NCI-H345 treated with DMSO at 0.1 percent for 48 hours (cell line): ENCODE measurements around the gene KCNC2.
"Not testable (repeated sequence)": the region's sequence is repeated elsewhere in the genome, so short reads cannot be mapped to it uniquely, and the experiment has no call there.

ENCODE experiments used
- DNase-seq: peaks from one replicate; lab custom pipeline; 2025; ENCODE audit not compliant: unreplicated experiment; lab: John Stamatoyannopoulos, UW

Gene KCNC2

DNA sequence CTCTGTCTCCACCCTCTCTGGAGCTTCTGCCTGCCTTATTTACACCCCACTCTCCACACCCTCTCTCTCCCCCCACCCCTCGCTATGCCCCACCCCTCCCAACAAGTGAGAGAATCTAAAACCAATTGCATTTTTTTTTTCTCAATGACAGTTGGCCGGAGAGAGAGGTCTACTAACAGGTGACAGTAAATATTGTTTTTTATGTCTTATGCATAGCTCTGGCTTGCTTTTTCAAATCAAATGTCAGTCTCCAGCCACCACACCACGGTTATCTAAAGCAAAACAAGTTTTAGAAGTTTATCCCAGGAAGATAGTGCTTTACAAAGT, at the start of gene KCNC2:
TSS of gene KCNC2 (minus strand) at position 28 of the 327 bp plus-strand sequence.
- DNase-seq, result no peak

DNA sequence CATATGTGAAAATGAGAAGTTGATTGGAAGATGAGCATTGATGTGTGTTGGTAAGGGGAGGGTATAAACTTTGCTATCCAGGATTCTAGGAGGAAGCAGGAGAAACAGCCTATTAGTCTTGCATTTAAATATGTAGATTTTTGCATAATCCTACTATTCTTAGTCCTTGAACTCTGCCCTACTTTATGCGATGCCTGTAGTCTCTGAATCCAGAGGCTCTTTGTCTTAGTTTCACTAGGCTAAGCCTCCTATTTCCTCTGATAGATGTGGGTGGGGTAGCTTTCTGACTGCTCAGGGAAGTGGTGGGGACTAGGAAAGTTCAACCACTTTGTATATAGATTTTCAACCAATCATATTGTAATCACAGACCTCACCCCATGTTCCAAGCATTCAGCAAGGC, 49.5 kb upstream of the KCNC2 start:
- no peak for DNase-seq

DNA sequence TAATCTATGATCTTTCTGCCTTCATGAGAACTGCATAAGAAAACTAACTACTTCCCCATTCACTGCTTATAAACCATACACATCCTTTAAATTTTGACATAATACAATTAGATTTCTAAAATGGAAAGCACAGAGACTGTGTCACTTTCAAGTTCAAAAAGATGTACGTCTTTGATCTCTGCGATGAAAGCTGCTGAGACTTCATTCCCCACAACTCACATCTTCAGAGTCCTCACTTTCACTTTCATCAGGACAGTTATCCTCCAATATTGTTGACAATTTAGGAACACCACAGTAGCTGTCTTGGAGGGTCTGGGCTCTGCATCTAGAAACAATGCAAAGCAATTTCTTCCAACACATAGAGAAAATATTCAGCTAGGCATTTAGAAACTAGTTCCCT, 47.9 kb upstream of the KCNC2 start:
- DNase-seq, result no peak

DNA sequence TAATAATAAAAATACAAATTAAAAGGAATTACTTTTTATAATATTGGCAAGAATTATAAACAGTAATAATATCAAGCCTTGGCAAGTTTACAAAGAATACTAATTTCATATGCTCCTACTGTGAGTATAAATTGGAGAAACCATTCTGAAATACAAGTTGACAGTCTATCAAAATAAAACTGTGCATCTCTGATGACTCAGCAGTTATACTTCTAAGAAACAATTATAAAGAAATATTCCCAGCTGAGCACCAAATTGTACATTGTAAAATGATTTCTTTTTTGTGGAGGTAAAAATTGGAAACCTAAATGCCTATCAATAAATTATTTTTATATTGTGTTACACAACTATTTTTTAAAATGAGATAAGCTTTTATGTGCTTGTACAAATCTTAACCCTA, 35.5 kb upstream of the KCNC2 start:
- DNase-seq, result no peak

DNA sequence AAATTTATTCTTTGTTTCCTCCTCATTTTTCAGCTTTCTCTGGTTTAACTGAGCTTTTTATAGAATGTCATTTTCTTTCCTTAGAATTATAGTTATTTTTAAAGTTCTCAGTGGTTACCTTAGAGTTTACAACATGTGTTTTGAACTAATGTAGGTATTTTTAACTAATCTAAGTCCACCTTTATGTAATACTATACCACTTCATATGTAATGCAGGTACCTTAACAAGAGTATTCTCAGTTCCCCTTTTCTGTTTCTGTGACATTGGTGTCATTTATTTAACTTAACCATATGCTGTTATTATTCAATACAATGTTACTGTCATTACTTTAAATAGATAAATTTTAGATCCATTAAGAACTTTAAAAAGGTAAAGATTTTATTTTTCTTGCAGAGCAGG, 30.3 kb upstream of the KCNC2 start:
- DNase-seq, result no peak

DNA sequence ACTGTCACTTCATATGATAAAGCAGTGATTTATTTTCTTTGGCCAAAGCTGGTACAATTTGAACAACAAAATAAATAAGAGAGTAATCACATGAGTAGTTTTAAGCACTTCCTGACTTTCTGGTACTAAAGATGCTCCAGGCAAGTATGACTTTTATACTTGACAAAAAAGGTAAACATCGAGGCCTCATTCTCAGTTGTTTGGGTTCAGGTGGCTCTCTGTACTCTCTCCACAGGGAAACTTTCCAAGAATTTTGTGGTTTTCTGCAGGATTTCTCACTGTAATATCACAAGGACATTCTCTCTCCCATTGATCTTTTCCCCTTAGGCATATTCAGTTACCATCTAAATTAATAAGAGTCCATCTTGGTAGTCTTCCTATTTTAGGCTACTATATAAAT, 26.6 kb upstream of the KCNC2 start:
- no peak for DNase-seq

DNA sequence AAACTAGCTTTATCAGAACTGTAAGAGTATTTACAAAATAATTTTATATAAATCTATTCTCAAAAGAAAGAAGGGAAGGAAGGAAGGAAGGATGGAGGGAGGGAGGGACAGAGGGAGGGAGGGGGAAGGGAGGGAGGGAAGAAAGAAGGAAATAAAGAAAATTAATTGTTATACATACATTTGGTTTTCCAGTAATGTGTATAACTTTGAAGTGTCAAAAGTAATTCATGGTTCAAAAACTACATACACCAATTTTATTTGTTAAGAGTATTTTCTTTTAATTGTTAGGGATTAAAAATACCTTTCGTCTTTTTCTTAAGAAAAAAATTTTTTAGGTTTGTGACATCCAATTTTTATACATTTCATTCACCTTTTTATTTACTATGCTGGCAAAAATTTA, 17.5 kb upstream of the KCNC2 start:
- no peak for DNase-seq

DNA sequence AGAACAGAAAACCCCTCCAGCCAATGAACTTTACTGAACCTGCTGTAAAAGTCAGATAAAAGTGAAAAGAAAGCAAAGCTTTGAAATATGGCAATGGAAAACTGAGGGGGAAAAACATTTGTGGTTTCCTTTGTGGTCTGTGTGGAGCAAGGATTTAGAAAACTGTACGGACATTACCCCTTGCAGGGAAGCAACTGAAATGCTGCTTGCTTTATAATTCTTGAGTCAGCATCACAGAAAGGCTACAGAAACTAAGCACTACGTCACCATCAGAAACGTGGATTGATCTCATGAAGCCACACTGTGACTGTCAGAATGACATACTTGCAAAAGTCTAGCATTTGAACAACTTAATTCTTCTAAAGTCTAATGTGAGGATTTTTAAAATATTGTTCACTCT, 2.4 kb upstream of the KCNC2 start:
- DNase-seq, result no peak

DNA sequence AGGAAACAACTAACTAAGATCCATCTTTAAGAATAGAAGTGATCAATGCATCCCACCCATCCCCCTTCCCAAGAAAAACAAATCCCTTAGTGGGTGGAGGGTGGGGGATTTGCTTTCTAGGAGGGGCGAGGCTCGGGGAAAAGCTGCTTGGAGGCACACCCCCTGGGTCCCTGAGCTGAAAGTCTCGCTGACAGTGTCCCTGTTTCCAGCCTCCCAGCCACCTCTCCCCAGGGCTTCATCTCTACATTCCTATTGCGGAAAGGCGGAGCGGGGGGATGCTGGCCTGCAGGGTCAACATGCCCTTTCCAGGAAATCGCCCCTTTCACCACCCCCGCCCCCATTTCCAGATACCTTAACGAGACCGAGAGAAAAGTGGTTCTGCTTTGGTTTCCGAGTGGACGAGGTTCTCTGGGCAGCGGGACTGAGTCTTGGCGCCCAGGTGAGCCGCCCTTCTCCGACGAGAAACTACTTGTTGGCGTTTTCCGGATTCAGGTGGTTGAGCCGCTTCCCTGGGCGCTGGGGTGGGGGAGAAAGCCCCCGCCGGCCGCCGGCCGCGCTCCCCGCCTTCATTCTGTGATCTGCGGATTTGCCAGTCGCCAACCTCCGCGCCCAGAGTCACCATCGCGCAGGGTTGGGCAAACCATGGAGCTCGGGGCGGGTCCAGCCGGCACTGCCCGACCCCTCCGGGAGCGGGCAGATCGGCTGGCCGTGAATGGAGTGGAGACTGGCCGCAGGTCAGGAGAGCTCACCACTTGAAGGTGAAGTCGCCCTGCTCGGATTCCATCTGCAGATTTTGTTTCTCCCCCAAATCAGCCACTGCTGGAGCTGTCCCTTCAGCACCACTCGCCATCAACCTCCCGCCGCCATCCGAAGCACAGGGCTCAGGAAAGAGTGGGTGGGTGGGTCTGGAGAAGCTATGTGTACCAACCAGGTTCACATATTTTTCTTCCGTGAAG, 505 bp downstream of the KCNC2 start:
- DNase-seq, result peak; percentile 53

DNA sequence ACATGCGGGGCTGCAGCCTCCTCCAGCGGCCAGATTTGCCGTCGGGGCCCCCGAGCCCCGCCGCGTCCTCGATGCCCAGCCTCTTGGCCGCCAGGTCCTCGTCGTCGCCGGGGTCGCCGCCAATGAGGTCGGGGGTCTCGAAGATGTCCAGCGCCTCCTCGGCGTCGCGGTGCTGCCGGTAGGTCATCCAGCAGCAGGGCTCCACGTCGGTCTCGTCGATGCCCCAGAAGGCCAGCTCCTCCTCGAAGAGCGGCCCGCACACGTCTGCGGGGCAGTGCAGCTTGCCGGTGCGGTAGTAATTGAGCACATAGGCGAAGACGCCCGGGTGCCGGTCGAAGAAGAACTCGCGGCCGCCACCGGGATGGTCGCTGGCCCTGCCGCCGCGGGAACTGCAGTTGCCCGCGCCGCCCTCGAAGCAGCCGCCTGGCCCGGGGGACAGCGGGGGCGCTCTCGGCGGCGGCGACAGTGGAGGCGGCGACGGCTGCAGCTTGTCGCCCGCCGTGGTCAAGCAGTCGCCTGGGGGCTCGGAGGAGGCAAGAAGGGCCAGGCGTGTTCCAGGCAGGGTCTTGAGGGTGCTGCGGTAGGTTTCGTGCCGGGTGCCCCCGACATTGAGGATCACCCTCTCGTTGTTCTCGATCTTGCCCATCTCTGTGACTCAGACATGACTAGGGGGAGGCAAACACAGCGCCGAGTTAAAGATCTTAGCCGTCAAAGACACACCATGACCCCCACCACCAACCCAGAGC, 2.1 kb downstream of the KCNC2 start:
- DNase-seq, result no peak

DNA sequence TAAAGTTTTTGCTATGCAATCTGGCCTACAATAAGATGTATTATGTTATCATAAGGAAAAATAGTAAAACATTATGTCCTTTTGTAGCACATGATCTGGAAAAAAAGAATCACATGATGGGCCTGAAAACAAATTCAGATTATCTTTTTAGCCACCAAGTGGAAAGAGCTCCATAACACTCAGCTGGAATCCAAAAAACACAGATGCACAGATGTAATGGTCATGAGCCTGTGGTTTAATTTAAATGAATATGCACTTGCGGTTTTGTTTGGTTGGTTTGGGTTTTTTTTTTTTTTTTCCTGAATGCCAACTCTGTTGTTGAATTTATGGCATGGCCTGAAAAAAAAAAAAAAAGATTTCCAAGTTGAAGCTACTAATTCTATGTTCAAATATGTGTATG, 4.1 kb downstream of the KCNC2 start:
- DNase-seq, result no peak

DNA sequence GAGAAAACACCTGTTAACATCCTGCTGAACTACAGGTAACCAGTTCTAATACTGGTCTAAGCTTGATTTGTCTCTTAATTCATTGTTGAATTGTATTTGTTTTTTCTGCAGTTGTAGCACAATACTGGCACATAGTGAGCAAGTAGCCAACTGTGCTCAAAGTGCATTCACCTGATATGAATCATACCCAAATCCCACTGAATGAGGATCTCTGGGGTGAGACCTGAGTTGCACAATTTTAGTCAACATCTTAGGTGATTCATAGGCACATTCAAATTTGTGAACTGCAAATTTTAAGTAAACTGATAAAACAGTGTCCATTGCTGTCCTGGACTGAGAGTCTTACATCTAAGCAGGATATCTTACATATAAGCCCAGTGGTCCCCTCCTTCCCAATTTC, 12.8 kb downstream of the KCNC2 start:
- no peak for DNase-seq

DNA sequence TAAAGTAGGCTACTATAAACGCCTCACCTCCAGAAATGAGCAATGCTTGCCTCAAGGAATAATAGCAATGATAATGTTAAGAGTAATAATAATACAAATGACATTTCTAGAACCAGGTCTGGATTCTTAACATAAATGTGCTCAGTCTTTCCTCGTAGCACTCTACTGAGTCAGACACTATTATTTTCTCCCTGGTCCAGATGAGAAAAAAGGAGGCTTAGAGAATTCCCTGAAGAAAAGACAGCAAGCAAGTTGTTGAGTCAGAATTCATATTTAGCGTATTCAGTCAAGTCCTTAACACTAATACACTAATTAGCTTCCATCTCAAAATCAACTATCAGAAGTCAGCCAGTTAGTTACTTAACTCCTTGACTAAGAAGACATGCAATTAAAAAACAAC, 13.2 kb downstream of the KCNC2 start:
- no peak for DNase-seq

DNA sequence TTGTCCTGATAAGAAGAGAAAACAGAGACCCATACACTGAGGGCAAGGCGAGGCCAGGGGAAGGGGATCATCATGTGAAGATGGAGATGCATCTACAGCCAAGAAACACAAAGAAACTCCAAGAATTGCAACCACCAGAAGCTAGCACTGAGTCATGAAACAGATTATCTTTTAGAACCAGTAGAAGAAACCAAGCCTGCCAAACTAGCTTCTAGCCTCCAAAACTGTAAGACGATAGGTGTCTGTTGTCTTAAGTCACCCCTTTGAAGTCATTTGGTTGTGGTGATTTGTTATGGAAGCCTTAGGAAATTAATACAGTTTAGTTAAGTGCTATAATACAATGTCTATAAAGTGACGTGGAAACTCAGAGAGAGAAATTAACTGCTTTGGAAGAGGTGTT, 15.4 kb downstream of the KCNC2 start:
- DNase-seq, result no peak

DNA sequence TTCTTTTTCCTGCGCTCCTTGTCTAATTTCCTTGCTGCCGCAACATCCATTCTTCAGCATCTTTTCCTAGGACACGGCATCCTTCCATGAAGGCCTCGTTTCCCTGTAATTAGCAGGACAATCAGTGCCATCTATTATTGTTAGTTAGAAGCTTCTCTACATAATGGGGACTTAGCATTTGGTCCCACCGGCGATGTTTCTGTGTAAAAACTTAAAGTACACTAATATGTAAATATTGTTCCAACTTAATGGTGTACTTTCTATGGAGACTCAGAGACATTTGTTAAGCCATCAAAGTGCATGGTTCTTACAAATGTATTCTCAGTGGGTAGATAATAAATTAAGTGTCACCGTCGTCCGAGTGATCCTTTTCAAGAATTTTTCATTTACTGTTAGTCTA, 17.4 kb downstream of the KCNC2 start:
- no peak for DNase-seq

DNA sequence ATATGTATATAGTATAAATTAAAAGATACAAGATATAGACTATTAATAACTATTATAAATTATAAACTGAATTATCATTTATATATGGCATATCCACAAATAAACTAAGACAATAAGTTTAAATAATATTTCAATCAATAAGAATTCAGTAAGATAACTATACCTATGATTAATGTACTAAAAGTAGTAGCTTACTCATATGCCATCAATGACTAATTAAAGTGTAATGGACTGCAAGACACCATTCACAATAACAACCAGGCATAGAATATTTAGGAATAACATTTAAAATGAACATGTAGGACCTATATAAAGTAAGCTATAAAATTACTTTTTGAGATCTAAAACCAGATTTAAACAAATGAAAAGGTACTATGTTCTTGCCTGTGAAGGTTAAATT, 18.8 kb downstream of the KCNC2 start:
- no peak for DNase-seq

DNA sequence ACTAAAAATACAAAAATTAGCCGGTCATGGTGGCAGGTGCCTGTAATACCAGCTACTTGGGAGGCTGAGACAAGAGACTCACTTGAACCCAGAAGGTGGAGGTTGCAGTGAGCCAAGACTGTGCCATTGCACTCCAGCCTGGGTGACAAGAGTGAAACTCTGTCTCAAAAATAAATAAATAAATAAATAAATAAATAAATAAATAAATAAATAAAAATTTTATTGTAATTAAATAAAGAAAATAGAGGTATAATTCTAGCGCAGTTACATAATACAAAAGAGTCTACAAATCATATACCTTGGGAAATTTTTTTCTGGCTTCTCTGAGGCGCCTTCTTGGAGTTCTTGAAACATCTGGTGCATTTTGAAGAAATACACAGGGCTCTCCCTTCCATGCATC, 23.8 kb downstream of the KCNC2 start:
- DNase-seq, result not testable (repeated sequence)

DNA sequence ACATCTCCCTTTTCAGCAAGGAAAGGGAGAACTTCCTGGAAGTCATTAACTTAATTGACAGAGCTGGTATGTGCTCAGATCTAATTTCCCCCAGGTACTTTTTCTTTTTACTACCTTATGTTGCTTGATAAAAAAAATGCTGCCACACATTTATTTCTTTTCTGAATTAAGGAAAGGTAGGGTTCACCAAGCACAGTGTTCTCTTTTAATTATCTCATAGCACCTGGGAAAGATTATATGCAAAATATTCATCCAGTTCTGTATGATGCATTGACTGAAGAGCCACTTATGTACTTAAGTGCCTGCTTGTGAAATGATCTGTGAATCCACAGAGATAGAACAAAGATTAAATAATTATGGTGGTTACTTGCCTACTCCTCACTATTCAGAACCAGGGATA, 25.1 kb downstream of the KCNC2 start:
- no peak for DNase-seq

DNA sequence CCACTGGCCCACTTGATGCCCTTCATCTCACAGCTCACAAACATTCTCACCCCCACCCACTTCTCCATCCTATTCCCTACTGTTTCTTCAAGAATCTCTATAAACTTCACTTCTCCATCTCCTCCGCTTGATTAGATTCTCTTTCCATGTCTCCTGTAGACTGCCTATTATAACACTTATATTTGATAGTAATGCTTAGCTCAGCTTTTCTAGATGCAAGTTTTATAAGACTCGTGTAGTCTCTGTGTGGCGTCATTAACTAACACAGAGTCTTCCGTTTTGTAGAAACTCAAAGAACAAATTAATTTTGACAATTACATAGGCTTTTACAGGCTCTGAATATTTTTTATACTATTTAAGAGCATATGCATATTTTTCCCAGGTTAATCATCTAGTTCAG, 25.7 kb downstream of the KCNC2 start:
- no peak for DNase-seq

DNA sequence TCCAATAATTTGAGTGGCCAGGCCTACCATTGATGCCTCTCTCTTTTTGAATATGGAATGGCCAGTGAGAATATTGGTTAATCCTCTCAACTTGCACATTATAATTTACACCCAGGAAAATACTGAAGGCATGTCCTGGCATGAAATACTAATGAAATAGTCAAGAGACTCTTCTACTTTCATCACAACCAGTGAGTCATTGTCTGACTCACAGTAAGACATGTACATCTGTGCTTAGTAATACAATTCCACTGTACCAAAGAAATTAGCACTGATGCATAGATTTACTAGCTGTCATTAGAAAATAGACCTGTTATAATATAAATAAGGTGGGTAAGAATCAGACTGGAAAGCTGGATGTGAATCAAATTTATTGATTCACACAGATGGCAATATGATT, 31.6 kb downstream of the KCNC2 start:
- DNase-seq, result peak; percentile 6

DNA sequence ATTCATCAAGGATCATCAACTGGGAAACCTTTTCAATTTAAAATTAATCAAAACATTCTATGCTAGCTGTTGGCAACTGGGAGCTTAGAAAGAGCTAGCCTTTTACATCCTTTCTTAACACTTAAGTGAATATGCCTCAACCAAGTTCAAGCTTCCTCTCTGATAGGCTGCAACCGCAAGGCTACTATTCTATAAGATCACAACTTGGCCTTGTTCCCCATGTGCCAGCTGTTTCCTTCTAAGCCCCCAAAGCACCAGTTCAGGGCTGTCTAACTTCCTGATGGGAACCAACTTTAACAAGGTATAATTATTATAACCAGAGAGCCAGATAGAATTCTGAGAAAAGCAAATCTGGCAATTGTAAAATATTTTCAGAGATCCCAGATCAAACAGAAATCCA, 37.0 kb downstream of the KCNC2 start:
- no peak for DNase-seq

DNA sequence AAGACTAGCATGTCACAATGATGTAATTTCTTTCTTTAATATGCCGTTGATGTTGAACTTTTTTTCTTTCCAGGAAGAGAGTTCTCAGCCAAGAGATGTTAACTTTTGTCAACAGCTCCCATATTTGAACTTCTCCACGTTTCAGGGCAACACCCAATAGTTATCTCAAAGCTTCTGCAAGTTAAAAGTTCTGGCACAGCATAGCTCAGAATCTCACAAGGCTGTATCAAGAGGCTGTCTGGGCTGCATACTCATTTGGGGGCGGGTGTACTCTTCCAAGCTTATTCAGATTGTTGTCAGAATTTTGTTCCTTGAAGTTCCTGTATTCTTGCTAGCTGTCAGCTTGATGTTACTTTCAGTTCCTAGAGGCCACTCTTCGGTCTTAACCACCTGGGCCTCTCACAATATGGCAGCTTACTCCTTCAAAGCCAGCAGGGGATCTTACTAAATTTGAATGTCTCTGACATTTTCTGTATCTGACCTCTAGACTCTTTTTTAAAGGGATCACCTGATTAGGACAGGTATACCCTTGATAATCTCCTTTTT, 38.9 kb downstream of the KCNC2 start:
- no peak for DNase-seq
